ENCODE data around the gene ZNF664. TPM values are rescaled to one million over a fixed set of nuclear protein-coding genes. Genes with fewer than 3 reads are reported as not detected.

ZNF664 gene
- total RNA-seq, result 100 to 1,000 TPM; 101 to 132 (median 101) TPM
- long read RNA-seq, donor 1, full-length matches to known transcripts, result 6 of 15 reads
- long read RNA-seq, donor 1, partial matches to known transcripts, result 1 of 15 reads
- long read RNA-seq, donor 1, other reads (novel, unspliced or antisense), result 8 of 15 reads
- long read RNA-seq, donor 2, full-length matches to known transcripts, result 1 of 3 reads
- long read RNA-seq, donor 2, partial matches to known transcripts, result 0 of 3 reads
- long read RNA-seq, donor 2, other reads (novel, unspliced or antisense), result 2 of 3 reads

GRCh38 chr12:123972457-123973401 is at the start of gene ZNF664, which contains the start of gene CCDC92:
Gene ZNF664, plus strand, starts transcription at chr12:123973215. Its CDS starts 38,930 bp downstream, at chr12:124012145.
Gene CCDC92, minus strand, starts transcription at chr12:123972831. Its CDS starts 28,526 bp downstream, at chr12:123944305.
- peaks cover 14% of the 10 kb centered on the region for H3K4me1 ChIP-seq (ENCODE audit: low read depth)
- no peaks in the 10 kb centered on the region for H3K9me3 ChIP-seq
- DNase-seq, result peak; percentile 94 to 98 (median 96)
- no peaks in the 10 kb centered on the region for H3K36me3 ChIP-seq (ENCODE audit: low read depth)
- no peak for TF ChIP-seq CTCF (IDR thresholded peaks at IDR 0.05)
- peak; percentile 87 for ATAC-seq
- H3K4me3 ChIP-seq, result peak within 1 kb of the TSS; percentile 83
- intact Hi-C loops (cut with DNase I, micrococcal nuclease), result no loop called here

GRCh38 chr12:123923927-123924326 is 49.1 kb upstream of the ZNF664 start:
- TF ChIP-seq CTCF (IDR thresholded peaks at IDR 0.05), result no peak
- H3K4me1 ChIP-seq (ENCODE audit: low read depth), result no peaks in the 10 kb centered on the region
- H3K36me3 ChIP-seq (ENCODE audit: low read depth), result no peaks in the 10 kb centered on the region
- DNase-seq (no peak), ATAC-seq (no peak)
- no peak overlapping the region for H3K4me3 ChIP-seq
- intact Hi-C loops (cut with DNase I, micrococcal nuclease), result no loop called here
- no peaks in the 10 kb centered on the region for H3K9me3 ChIP-seq

- Histone ChIP-seq H3K36me3 (ENCODE audit: low read depth) (no peaks in the 10 kb centered on the region), H3K4me1 (ENCODE audit: low read depth) (no peaks in the 10 kb centered on the region), H3K9me3 (no peaks in the 10 kb centered on the region), H3K4me3 (no peak overlapping the region)
- TF ChIP-seq CTCF (IDR thresholded peaks at IDR 0.05), result no peak
- intact Hi-C loops (cut with DNase I, micrococcal nuclease), result no loop called here
- DNase-seq (no peak), ATAC-seq (no peak)
These were observed 48.5 kb upstream of the ZNF664 start for GRCh38 chr12:123924539-123924938.

DNA sequence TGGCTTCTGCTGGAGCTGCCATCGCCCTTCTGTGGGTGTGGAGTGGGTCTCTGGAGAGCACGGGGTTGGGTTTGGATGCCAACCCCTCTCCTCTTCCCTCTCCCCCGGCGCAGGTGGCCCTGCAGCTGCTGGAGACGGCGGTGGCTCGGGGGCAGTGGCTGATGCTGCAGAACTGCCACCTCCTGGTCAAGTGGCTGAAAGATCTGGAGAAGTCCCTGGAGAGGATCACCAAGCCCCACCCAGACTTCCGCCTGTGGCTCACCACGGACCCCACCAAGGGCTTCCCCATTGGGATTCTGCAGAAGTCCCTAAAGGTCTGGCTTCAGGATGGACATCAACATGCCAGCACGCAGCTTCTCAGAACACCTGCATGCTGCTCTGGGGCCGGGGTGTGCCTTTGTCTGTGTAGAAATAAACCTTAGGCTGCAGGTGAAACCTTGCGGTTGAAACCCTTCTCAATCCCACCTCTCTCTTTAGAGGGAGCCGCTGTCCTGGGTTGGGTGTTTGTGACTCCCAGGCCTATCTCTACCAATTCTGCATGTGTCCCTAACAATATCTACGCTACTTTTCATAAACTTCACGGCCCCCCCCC is 44.6 kb upstream of the ZNF664 start:
- intact Hi-C loops (cut with DNase I, micrococcal nuclease), result no loop called here
- ATAC-seq, result no peak

More for the DNA sequence above, 44.6 kb upstream of the ZNF664 start:
- Histone ChIP-seq H3K36me3 (ENCODE audit: low read depth) (no peaks in the 10 kb centered on the region), H3K9me3 (no peaks in the 10 kb centered on the region), H3K4me3 (no peak overlapping the region), H3K4me1 (ENCODE audit: low read depth) (no peaks in the 10 kb centered on the region)
- DNase-seq, result no peak
- no peak for TF ChIP-seq CTCF (IDR thresholded peaks at IDR 0.05)
